ENCODE results near the gene KCNK16. TPM values are rescaled to one million over a fixed set of nuclear protein-coding genes. Genes with fewer than 3 reads are reported as not detected.

The KCNK16 gene
- total RNA-seq, 3 donors from 2014 or later: not detected

DNA sequence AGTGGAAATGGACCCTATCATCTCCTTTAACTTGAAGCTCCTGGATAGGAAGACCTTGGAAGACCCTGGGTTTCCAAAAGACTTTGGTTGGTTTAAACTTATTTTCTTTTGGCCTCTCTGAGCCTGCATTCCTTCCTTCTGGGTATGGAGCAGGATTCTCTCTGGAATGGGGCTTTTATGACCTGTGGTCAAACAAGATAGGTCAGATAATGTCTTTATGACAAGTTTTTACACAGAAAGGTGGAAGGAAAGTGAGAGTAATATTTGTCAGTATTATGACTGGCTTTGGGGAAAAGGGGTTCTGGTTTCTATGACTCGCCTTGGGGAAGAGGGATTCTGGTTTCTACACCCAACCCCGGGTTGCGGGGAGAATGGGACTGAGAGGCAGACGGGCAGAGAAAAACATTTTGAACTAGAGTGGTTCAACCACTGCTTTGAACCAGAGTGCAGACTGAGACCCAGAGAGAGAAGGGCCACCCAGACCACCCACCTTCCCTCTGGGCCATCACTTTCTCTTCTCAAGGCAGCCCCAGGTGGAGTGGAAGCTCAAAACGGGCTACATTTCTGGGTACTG, 55.6 kb downstream of the KCNK16 start:
- no peak overlapping the region for H3K27ac ChIP-seq
- H3K4me1 ChIP-seq: no peaks in the 10 kb centered on the region
- no peak overlapping the region for H3K4me3 ChIP-seq
- no peaks in the 10 kb centered on the region for H3K27me3 ChIP-seq
- H3K36me3 ChIP-seq: no peaks in the 10 kb centered on the region
- H3K9me3 ChIP-seq: no peaks in the 10 kb centered on the region
- no peak for DNase-seq (ENCODE audit: low spot score in 2 of 2)
- intact Hi-C loops (cut with DNase I; ENCODE audit: low total_unique reads): no loop called here
- no peak for TF ChIP-seq POLR2AphosphoS5 (IDR thresholded peaks at IDR 0.05)
- TF ChIP-seq POLR2A (IDR thresholded peaks at IDR 0.05): no peak
- TF ChIP-seq, protein P1, sequence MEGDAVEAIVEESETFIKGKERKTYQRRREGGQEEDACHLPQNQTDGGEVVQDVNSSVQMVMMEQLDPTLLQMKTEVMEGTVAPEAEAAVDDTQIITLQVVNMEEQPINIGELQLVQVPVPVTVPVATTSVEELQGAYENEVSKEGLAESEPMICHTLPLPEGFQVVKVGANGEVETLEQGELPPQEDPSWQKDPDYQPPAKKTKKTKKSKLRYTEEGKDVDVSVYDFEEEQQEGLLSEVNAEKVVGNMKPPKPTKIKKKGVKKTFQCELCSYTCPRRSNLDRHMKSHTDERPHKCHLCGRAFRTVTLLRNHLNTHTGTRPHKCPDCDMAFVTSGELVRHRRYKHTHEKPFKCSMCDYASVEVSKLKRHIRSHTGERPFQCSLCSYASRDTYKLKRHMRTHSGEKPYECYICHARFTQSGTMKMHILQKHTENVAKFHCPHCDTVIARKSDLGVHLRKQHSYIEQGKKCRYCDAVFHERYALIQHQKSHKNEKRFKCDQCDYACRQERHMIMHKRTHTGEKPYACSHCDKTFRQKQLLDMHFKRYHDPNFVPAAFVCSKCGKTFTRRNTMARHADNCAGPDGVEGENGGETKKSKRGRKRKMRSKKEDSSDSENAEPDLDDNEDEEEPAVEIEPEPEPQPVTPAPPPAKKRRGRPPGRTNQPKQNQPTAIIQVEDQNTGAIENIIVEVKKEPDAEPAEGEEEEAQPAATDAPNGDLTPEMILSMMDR (IDR thresholded peaks at IDR 0.05): no peak

- Histone ChIP-seq H3K27ac (no peak overlapping the region), H3K27me3 (no peaks in the 10 kb centered on the region), H3K36me3 (no peaks in the 10 kb centered on the region), H3K4me3 (no peak overlapping the region), H3K4me1 (no peaks in the 10 kb centered on the region), H3K9me3 (no peaks in the 10 kb centered on the region)
- TF ChIP-seq POLR2A (IDR thresholded peaks at IDR 0.05) (no peak), POLR2AphosphoS5 (IDR thresholded peaks at IDR 0.05) (no peak)
- TF ChIP-seq, protein P1 (IDR thresholded peaks at IDR 0.05): no peak
- intact Hi-C loops (cut with DNase I; ENCODE audit: low total_unique reads): no loop called here
- no peak for DNase-seq (ENCODE audit: low spot score in 2 of 2)
Observed at GRCh38 chr6:39266375-39266774, 56.1 kb downstream of the KCNK16 start.

Other genes starting within 250 kb of the KCNK16 start
- gene SAYSD1, start 207.5 kb downstream of the KCNK16 start, total RNA-seq: 10 to 100 TPM; 21.3 to 35.3 (median 21.8) TPM
- 10 to 100 TPM in 1 of 3 donors, 1 to 10 TPM in 2; 1.8 to 20.6 (median 4.3) TPM for gene KCNK5, start 93.2 kb downstream of the KCNK16 start, total RNA-seq
- gene KCNK17, start 8.3 kb downstream of the KCNK16 start, total RNA-seq: 1 to 10 TPM in 1 of 3 donors, under 1 TPM in 2; 0.16 to 3.2 (median 0.33) TPM

Data from breast epithelium (tissue), 4 donors.